Thoracic aorta (tissue), 2 donors: ENCODE data around the gene LRCOL1. TPM values are rescaled to one million over a fixed set of nuclear protein-coding genes. Genes with fewer than 3 reads are reported as not detected.

Experiments used
- ATAC-seq: fragments of 150-250 bp; one replicate; pipeline ENCODE4 v1.8.0; 2017; ENCODE audit warnings: low read depth; ENCODE audit not compliant: insufficient number of reproducible peaks, low FRiP score
- DNase-seq: peaks from one replicate; pipeline ENCODE4 v3.0.0-alpha.2; 2020; ENCODE audit warnings: low spot score
- H3K27ac ChIP-seq, 2 donors: fragments of 200-600 bp; sonication (generic); 1 replicate in 1 of 2; 2 replicates in 1 of 2; pipeline ENCODE4 v1.5.1; 2016; ENCODE audit warnings: mild to moderate bottlenecking in 2 of 2, moderate library complexity in 2 of 2
- H3K27me3 ChIP-seq: fragments of 200-600 bp; sonication (generic); replicated peaks from 2 replicates; pipeline ENCODE4 v1.6.0; 2016; ENCODE audit warnings: mild to moderate bottlenecking; ENCODE audit not compliant: insufficient read depth
- H3K36me3 ChIP-seq: fragments of 200-600 bp; sonication (generic); one replicate; pipeline ENCODE4 v1.5.1; 2016
- H3K4me1 ChIP-seq, 2 donors: fragments of 200-600 bp; sonication (generic); 1 replicate in 1 of 2; 2 replicates in 1 of 2; pipeline versions ENCODE4 v1.5.1 to v1.6.0; 2016; ENCODE audit warnings: low read depth in 2 of 2, mild to moderate bottlenecking in 1 of 2; ENCODE audit not compliant: control insufficient read depth in 1 of 2
- H3K4me3 ChIP-seq: fragments of 200-600 bp; sonication (generic); 2 replicates; pipeline ENCODE4 v1.5.1; 2016; ENCODE audit warnings: mild to moderate bottlenecking
- H3K9me3 ChIP-seq: fragments of 200-600 bp; sonication (generic); 2 replicates; pipeline ENCODE4 v1.5.1; 2016
- total RNA-seq, 2 donors: library from RNA; depleted of rRNA; stranded (reverse); fragments of >200 nt; gene quantifications; one replicate each; pipeline versions ENCODE4 v1.1.0 to v1.2.3, GENCODE V29; 2016
- TF ChIP-seq, protein P1 (sequence below): fragments of 200-600 bp; sonication (generic); IDR thresholded peaks from one replicate; pipeline ENCODE4 v1.5.1; 2019; ENCODE audit warnings: antibody characterized with exemption

Gene LRCOL1
- total RNA-seq, 2 donors from 2014 or later: not detected

DNA sequence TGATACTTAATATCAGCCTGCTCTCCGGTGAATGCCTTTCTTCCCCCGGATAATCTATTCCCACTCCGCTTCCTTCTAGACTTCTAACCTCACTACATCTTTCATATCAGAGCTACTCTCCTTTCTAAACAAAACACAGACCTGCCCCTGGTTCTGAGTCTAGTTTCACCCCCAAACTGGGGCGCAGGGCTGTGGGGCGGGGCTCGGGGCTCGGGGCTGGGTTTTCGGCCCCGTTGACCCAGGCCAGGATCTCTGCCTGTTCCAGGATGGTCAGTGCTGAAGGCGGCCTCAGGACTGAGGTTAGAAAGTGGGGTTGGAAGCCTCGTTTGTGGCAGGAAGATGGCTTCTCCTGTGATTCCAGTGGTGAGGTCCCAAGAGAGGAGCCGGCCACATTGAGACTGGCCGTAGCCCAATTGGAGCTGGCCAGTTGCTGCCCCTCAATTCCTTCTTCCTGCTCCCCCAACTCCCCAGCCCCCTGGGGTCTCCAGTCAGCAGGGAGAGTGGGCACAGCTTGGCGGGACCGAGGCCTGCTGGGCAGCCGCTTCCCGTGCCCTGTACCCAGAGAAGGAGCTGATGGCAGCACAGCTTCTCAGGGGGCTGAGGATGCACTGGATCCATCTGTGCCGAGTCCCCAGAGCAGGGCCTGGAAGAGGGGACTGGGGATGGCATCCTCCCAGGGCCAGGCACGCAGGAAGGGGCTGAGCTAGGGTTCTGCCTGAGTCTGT, 52.9 kb downstream of the LRCOL1 start:
- TF ChIP-seq, protein P1, sequence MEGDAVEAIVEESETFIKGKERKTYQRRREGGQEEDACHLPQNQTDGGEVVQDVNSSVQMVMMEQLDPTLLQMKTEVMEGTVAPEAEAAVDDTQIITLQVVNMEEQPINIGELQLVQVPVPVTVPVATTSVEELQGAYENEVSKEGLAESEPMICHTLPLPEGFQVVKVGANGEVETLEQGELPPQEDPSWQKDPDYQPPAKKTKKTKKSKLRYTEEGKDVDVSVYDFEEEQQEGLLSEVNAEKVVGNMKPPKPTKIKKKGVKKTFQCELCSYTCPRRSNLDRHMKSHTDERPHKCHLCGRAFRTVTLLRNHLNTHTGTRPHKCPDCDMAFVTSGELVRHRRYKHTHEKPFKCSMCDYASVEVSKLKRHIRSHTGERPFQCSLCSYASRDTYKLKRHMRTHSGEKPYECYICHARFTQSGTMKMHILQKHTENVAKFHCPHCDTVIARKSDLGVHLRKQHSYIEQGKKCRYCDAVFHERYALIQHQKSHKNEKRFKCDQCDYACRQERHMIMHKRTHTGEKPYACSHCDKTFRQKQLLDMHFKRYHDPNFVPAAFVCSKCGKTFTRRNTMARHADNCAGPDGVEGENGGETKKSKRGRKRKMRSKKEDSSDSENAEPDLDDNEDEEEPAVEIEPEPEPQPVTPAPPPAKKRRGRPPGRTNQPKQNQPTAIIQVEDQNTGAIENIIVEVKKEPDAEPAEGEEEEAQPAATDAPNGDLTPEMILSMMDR: no peak
- H3K4me3 ChIP-seq: no peak overlapping the region
- H3K27me3 ChIP-seq: no peaks in the 10 kb centered on the region
- no peaks in the 10 kb centered on the region for H3K9me3 ChIP-seq
- DNase-seq (no peak), ATAC-seq (no peak)
- no peaks in the 10 kb centered on the region for H3K36me3 ChIP-seq
- peaks cover 3 to 22% of the 10 kb centered on the region in 2 donors for H3K4me1 ChIP-seq
- no peak overlapping the region for H3K27ac ChIP-seq

DNA sequence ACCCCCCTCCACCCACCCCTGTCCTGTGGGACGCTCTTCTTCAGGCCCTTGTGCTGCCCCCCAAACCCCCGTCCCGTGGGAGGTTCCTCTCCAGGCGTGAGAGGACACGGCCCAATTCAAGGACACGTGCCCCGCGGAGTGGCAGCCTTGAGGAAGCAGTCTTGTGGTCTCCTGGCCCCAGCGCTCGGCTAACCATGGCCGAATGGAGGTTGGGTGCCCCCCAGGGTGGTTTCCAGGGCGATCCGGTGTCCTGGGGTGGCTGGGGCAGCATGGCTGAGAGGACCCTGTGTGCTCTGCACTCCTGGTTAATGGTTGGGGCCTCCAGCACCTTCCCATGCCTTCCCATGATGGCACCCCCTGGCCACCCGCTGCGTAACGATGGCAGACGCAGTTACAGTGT, 53.6 kb downstream of the LRCOL1 start:
- no peaks in the 10 kb centered on the region for H3K36me3 ChIP-seq

DNA sequence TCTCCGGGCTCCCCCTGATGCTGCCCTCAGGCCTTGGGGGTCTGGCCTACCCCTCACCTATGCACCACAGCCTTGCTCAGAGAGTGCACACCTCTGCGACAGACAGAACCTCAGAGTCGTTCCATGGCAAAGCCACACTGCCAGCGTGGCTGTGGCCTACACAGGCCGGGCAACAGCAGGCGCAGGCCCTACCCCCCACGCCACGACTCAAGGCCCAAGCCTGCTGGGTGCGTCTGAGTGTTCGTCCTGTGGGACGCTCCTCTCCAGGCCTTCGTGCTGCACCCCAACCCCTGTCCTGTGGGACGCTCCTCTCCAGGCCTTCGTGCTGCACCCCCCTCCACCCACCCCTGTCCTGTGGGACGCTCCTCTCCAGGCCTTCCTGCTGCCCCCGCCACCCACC, 54.2 kb downstream of the LRCOL1 start:
- TF ChIP-seq, protein P1: no peak
- H3K4me3 ChIP-seq: no peak overlapping the region
- no peak for ATAC-seq
- DNase-seq: no peak
- H3K36me3 ChIP-seq: no peaks in the 10 kb centered on the region
- H3K4me1 ChIP-seq: peaks cover 3 to 22% of the 10 kb centered on the region in 2 donors
- no peaks in the 10 kb centered on the region for H3K9me3 ChIP-seq
- H3K27ac ChIP-seq: no peak overlapping the region
- no peaks in the 10 kb centered on the region for H3K27me3 ChIP-seq

More for the DNA sequence above, 53.6 kb downstream of the LRCOL1 start:
- Histone ChIP-seq H3K27me3 (no peaks in the 10 kb centered on the region), H3K4me1 (peaks cover 3 to 22% of the 10 kb centered on the region in 2 donors), H3K9me3 (no peaks in the 10 kb centered on the region), H3K27ac (no peak overlapping the region), H3K4me3 (no peak overlapping the region)
- TF ChIP-seq, protein P1: no peak
- ATAC-seq (no peak), DNase-seq (no peak)

DNA sequence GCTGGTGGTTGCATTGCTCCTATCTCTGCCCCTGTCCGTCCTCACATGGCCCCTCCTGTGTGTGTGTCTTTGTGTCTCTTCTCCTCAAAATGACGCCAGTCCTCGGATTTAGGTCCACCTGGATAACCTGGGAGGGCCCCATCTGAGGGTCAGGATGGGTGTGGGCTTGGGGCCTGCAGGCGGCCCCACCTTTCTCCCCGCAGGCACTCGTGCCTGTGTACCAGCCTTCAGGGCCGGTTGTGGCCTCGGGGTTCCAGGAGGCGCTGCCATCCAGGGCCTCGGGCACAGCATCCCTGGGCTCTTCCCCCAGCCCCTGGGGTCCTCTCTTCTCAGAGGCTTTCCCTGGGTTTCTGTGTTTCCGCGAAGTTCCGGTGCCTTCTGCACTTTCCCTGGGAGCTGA, 54.7 kb downstream of the LRCOL1 start:
- H3K9me3 ChIP-seq: no peaks in the 10 kb centered on the region
- DNase-seq (no peak), ATAC-seq (no peak)
- no peaks in the 10 kb centered on the region for H3K27me3 ChIP-seq
- TF ChIP-seq, protein P1: no peak
- H3K27ac ChIP-seq: no peak overlapping the region
- H3K36me3 ChIP-seq: no peaks in the 10 kb centered on the region
- peaks cover 3 to 17% of the 10 kb centered on the region in 2 donors for H3K4me1 ChIP-seq
- no peak overlapping the region for H3K4me3 ChIP-seq

DNA sequence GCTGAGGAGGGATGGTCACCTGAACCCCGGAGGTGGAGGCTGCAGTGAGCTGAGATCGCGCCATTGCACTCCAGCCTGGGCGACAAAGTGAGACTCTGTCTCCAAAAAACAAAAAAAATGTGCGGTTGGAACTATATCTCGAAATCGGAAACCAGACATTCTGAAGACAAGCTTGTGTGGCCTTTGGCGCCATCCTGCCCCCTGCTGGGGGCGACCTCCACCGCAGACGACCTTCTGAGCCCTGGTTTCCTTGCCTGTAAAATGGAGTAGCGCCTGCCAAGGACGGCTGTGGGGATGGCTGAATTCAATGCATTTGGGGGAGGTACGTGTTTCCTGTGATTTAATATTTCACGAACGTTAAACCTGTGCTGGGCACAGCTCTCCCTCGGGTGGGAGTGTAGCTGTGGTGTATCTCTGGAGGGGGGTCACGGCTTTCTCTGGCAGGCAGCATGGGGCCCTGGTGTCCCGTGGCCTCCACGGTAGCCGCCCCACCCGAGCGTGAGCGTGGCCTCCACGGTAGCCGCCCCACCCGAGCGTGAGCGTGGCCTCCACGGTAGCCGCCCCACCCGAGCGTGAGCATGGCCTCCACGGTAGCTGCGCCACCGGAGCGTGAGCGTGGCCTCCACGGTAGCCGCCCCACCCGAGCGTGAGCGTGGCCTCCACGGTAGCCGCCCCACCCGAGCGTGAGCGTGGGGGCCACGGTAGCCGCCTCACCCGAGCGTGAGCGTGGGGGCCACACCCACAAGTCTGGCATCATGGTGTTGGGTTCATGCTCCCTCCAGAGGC, 55.3 kb downstream of the LRCOL1 start:
- H3K4me3 ChIP-seq: no peak overlapping the region
- peaks cover 3 to 11% of the 10 kb centered on the region in 2 donors for H3K4me1 ChIP-seq
- H3K27ac ChIP-seq: no peak overlapping the region
- no peaks in the 10 kb centered on the region for H3K36me3 ChIP-seq
- no peak for DNase-seq
- no peak for ATAC-seq
- TF ChIP-seq, protein P1: no peak
- H3K27me3 ChIP-seq: no peaks in the 10 kb centered on the region
- no peaks in the 10 kb centered on the region for H3K9me3 ChIP-seq
